Measurements from ENCODE around the gene CKS1B.

CKS1B gene

GRCh38 chr1:154951901-154952657 lies 22.4 kb upstream of the CKS1B start:
- Histone ChIP-seq H3K4me1 (ENCODE audit: control insufficient read depth, insufficient read depth, low read length) (peaks cover 14% of the 10 kb centered on the region), H3K9me3 (ENCODE audit: control insufficient read depth, low read length) (no peaks in the 10 kb centered on the region), H3K4me3 (ENCODE audit: low read length) (no peak overlapping the region), H3K9ac (ENCODE audit: low read length) (no peak overlapping the region), H3K27me3 (replicated peaks; ENCODE audit: control insufficient read depth, insufficient read depth, low read length) (no peaks in the 10 kb centered on the region), H3K36me3 (ENCODE audit: control insufficient read depth, insufficient read depth, low read length, severe bottlenecking) (peaks cover 13% of the 10 kb centered on the region)
- DNase-seq (ENCODE audit: low read depth) = no peak

GRCh38 chr1:154952664-154953063 lies 21.8 kb upstream of the CKS1B start:
- Histone ChIP-seq H3K4me1 (ENCODE audit: control insufficient read depth, insufficient read depth, low read length) (peaks cover 18% of the 10 kb centered on the region), H3K9ac (ENCODE audit: low read length) (no peak overlapping the region), H3K36me3 (ENCODE audit: control insufficient read depth, insufficient read depth, low read length, severe bottlenecking) (peaks cover 9% of the 10 kb centered on the region), H3K4me3 (ENCODE audit: low read length) (no peak overlapping the region), H3K27me3 (replicated peaks; ENCODE audit: control insufficient read depth, insufficient read depth, low read length) (no peaks in the 10 kb centered on the region), H3K9me3 (ENCODE audit: control insufficient read depth, low read length) (no peaks in the 10 kb centered on the region)
- no peak for DNase-seq (ENCODE audit: low read depth)

- H3K36me3 ChIP-seq (ENCODE audit: control insufficient read depth, insufficient read depth, low read length, severe bottlenecking) = peaks cover 9% of the 10 kb centered on the region
- H3K9me3 ChIP-seq (ENCODE audit: control insufficient read depth, low read length) = no peaks in the 10 kb centered on the region
- H3K4me3 ChIP-seq (ENCODE audit: low read length) = no peak overlapping the region
- no peak for DNase-seq (ENCODE audit: low read depth)
- no peak overlapping the region for H3K9ac ChIP-seq (ENCODE audit: low read length)
- H3K4me1 ChIP-seq (ENCODE audit: control insufficient read depth, insufficient read depth, low read length) = peaks cover 18% of the 10 kb centered on the region
- H3K27me3 ChIP-seq (replicated peaks; ENCODE audit: control insufficient read depth, insufficient read depth, low read length) = no peaks in the 10 kb centered on the region
These were observed 20.9 kb upstream of the CKS1B start for GRCh38 chr1:154953611-154954038.

GRCh38 chr1:154954541-154954940 lies 19.9 kb upstream of the CKS1B start:
- Histone ChIP-seq H3K4me3 (ENCODE audit: low read length) (no peak overlapping the region), H3K36me3 (ENCODE audit: control insufficient read depth, insufficient read depth, low read length, severe bottlenecking) (peaks cover 11% of the 10 kb centered on the region)

GRCh38 chr1:154955039-154955717 lies 19.3 kb upstream of the CKS1B start:
- no peaks in the 10 kb centered on the region for H3K27me3 ChIP-seq (replicated peaks; ENCODE audit: control insufficient read depth, insufficient read depth, low read length)
- H3K9ac ChIP-seq (ENCODE audit: low read length) = peak overlapping the region; percentile 86
- no peaks in the 10 kb centered on the region for H3K9me3 ChIP-seq (ENCODE audit: control insufficient read depth, low read length)
- peak; percentile 67 for DNase-seq (ENCODE audit: low read depth)
- peak overlapping the region; percentile 87 for H3K4me3 ChIP-seq (ENCODE audit: low read length)
- H3K36me3 ChIP-seq (ENCODE audit: control insufficient read depth, insufficient read depth, low read length, severe bottlenecking) = peaks cover 11% of the 10 kb centered on the region
- peaks cover 18% of the 10 kb centered on the region for H3K4me1 ChIP-seq (ENCODE audit: control insufficient read depth, insufficient read depth, low read length)

More at GRCh38 chr1:154954541-154954940, 19.9 kb upstream of the CKS1B start:
- Histone ChIP-seq H3K4me1 (ENCODE audit: control insufficient read depth, insufficient read depth, low read length) (peaks cover 18% of the 10 kb centered on the region), H3K9ac (ENCODE audit: low read length) (no peak overlapping the region), H3K9me3 (ENCODE audit: control insufficient read depth, low read length) (no peaks in the 10 kb centered on the region), H3K27me3 (replicated peaks; ENCODE audit: control insufficient read depth, insufficient read depth, low read length) (no peaks in the 10 kb centered on the region)
- DNase-seq (ENCODE audit: low read depth) = no peak

- peak within 1 kb of the TSS; percentile 86 for H3K9ac ChIP-seq (ENCODE audit: low read length)
These were observed 18.6 kb upstream of the CKS1B start, which contains the start of gene PBXIP1 for GRCh38 chr1:154955718-154956543. Gene PBXIP1 (minus strand): TSS chr1:154956099. CDS start chr1:154953721, 2,378 bp downstream.

GRCh38 chr1:154956544-154956941 lies 17.9 kb upstream of the CKS1B start:
- Histone ChIP-seq H3K4me3 (ENCODE audit: low read length) (peak overlapping the region; percentile 87), H3K9me3 (ENCODE audit: control insufficient read depth, low read length) (no peaks in the 10 kb centered on the region), H3K4me1 (ENCODE audit: control insufficient read depth, insufficient read depth, low read length) (peaks cover 26% of the 10 kb centered on the region), H3K27me3 (replicated peaks; ENCODE audit: control insufficient read depth, insufficient read depth, low read length) (no peaks in the 10 kb centered on the region), H3K36me3 (ENCODE audit: control insufficient read depth, insufficient read depth, low read length, severe bottlenecking) (peaks cover 4% of the 10 kb centered on the region), H3K9ac (ENCODE audit: low read length) (peak overlapping the region; percentile 86)
- DNase-seq (ENCODE audit: low read depth) = no peak

More at GRCh38 chr1:154955718-154956543, 18.6 kb upstream of the CKS1B start, which contains the start of gene PBXIP1:
- Histone ChIP-seq H3K4me1 (ENCODE audit: control insufficient read depth, insufficient read depth, low read length) (peaks cover 24% of the 10 kb centered on the region), H3K9me3 (ENCODE audit: control insufficient read depth, low read length) (no peaks in the 10 kb centered on the region), H3K36me3 (ENCODE audit: control insufficient read depth, insufficient read depth, low read length, severe bottlenecking) (peaks cover 4% of the 10 kb centered on the region), H3K27me3 (replicated peaks; ENCODE audit: control insufficient read depth, insufficient read depth, low read length) (no peaks in the 10 kb centered on the region), H3K4me3 (ENCODE audit: low read length) (peak within 1 kb of the TSS; percentile 87)
- peak; percentile 94 for DNase-seq (ENCODE audit: low read depth)

- Histone ChIP-seq H3K36me3 (ENCODE audit: control insufficient read depth, insufficient read depth, low read length, severe bottlenecking) (peaks cover 4% of the 10 kb centered on the region), H3K4me1 (ENCODE audit: control insufficient read depth, insufficient read depth, low read length) (peaks cover 26% of the 10 kb centered on the region), H3K9ac (ENCODE audit: low read length) (peak overlapping the region; percentile 86), H3K27me3 (replicated peaks; ENCODE audit: control insufficient read depth, insufficient read depth, low read length) (no peaks in the 10 kb centered on the region), H3K4me3 (ENCODE audit: low read length) (no peak overlapping the region), H3K9me3 (ENCODE audit: control insufficient read depth, low read length) (no peaks in the 10 kb centered on the region)
- DNase-seq (ENCODE audit: low read depth) = no peak
These were observed 17.3 kb upstream of the CKS1B start for GRCh38 chr1:154957091-154957657.

GRCh38 chr1:154958036-154958435 lies 16.4 kb upstream of the CKS1B start:
- Histone ChIP-seq H3K36me3 (ENCODE audit: control insufficient read depth, insufficient read depth, low read length, severe bottlenecking) (peaks cover 11% of the 10 kb centered on the region), H3K9me3 (ENCODE audit: control insufficient read depth, low read length) (no peaks in the 10 kb centered on the region), H3K4me1 (ENCODE audit: control insufficient read depth, insufficient read depth, low read length) (peaks cover 30% of the 10 kb centered on the region), H3K27me3 (replicated peaks; ENCODE audit: control insufficient read depth, insufficient read depth, low read length) (no peaks in the 10 kb centered on the region), H3K9ac (ENCODE audit: low read length) (no peak overlapping the region), H3K4me3 (ENCODE audit: low read length) (no peak overlapping the region)
- DNase-seq (ENCODE audit: low read depth) = no peak

- no peak overlapping the region for H3K9ac ChIP-seq (ENCODE audit: low read length)
- H3K27me3 ChIP-seq (replicated peaks; ENCODE audit: control insufficient read depth, insufficient read depth, low read length) = no peaks in the 10 kb centered on the region
- DNase-seq (ENCODE audit: low read depth) = no peak
- no peaks in the 10 kb centered on the region for H3K9me3 ChIP-seq (ENCODE audit: control insufficient read depth, low read length)
- peaks cover 30% of the 10 kb centered on the region for H3K4me1 ChIP-seq (ENCODE audit: control insufficient read depth, insufficient read depth, low read length)
- no peak overlapping the region for H3K4me3 ChIP-seq (ENCODE audit: low read length)
- H3K36me3 ChIP-seq (ENCODE audit: control insufficient read depth, insufficient read depth, low read length, severe bottlenecking) = peaks cover 19% of the 10 kb centered on the region
These were observed 15.6 kb upstream of the CKS1B start for GRCh38 chr1:154958681-154959425.
